Nucleus accumbens (tissue), 56 donors: Measurements from ENCODE around the gene BCL11A.
A peak's percentile ranks its signal among the peaks of the same experiment; 100 is the strongest.

ENCODE experiments used
- DNase-seq, 56 donors: peaks; one replicate each; lab custom pipeline; 2025; lab: John Stamatoyannopoulos, UW

Gene BCL11A

DNA sequence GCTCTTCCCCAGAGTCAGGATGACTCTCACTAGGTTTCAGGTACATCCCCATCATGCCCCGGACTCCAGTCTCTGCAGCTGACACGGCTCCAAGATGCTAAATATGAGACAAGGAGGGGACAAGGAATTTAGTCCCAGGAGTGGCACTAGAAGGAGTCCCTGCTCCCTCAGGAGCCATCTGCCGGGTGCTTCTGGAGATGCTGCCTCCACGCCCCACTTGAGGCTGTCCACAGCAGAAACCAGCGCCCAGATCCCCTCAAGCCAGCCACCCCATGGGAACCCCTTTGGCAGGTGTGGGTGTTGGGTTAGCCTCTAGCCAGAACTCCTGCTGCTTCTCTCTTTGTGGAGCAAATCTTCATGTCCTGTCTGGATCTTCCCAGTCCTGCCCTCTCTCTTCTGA lies 40.3 kb downstream of the BCL11A start:
- DNase-seq: no peak

DNA sequence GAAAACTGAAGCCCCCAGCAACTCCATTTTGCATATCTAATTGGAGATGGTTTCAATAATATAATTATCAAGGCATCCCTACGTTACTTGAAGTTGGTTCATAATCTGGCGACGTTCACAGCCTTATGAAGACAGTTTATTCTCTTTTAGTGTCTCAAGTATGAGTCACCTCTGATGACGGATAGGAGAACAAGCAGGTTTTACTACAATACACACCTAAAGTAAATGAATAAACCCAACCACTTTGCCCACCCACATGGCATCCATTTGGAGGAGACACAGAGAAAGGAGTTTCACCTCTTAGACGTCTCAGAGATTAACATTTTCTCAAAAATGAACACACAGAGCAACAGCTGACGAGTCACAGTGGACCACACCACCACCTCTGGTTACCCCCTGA lies 40.8 kb downstream of the BCL11A start:
- peak in 5 of 56 donors; percentile 10 to 49 (median 19) for DNase-seq

DNA sequence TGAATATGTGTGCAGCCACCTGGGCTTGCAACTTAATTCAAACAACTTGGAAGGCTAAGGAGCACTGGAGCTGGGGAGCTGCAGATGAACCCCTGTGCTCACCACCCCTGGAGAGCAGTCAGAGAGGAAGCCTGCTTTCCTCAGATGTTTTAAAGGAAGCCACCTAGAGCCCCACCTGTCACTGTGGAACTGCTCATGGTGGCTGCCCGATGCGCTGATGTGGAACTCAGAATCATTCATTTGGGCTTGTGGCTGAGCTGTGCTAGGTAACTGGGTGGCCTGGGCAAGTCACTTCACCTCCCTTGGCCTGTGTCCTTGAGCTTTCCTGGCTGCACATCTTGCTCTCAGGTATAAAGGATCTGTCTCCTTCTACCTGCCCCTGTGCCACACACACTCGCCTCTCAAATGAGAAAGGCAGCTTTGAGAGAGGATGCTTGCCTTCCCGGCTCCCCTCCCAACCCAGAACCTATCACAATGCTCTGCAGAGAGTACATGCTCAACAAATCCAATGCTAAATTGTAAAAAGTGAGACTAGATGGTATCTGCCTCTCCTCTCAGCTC lies 41.3 kb downstream of the BCL11A start:
- no peak for DNase-seq

DNA sequence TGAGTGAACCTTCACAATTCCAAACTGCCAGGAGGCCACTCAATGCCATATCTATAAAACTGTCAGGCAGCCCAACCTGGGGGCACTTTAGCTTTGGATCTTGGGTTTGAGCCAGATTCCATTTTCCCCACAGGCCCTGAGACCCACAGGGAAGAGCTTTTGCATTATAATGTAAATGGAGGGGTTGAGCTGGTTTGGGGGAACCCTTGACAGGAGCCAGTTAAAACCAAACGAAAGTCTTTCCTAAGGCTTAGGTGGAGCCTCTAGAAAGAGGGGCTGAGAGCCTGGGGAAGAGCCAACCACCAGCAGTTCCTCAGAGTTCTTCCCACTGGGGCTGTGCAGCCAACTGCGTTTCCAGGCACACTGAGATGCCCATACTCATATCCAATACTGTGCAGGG lies 42.7 kb downstream of the BCL11A start:
- DNase-seq: no peak

DNA sequence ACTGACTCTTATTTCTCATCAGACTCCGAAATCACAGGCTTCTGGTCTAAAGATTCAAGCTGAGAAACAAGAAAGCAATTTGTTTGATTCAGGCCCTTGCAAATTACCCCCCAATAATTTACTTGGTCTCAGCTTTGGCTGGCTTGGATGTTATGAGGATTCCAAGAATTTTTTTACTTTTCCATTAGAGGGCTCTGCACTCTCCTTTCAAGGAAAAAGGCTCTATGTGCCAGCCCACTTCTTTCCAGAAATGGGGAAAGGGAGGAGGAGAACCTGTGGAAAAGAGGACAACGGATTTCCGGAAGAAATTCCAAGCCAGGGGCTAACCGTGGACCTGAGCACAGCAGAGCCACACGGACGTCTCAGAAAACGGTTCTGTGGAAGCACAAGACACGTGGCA lies 44.4 kb downstream of the BCL11A start:
- no peak for DNase-seq

DNA sequence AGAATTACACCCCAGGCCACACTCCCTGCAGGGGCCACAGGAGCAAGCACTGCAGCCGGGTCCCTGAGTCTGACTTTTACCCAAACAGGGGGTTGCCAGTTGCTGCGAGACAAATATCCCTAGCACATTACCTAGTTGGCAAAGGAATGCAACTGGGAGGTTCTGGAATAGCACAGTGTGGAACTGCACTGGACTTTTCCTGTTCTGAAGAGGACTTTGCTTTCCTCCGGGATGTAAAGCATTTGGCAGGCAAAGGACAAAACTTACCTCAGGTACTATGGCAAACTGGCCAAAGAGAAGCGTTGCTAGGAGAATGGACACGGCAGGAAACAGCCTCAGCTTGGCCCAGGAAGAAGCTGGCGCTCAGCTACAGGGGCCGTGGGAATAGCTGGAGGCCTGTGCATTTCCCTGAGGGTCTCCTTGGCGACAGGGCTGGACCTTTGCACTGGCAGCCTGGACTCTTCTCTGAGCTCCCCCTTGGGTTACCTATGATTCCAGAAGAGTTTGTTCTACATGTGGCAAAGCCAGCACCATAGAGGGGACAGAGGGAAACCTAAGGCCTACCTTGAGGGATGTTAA lies 45.0 kb downstream of the BCL11A start:
- no peak for DNase-seq

DNA sequence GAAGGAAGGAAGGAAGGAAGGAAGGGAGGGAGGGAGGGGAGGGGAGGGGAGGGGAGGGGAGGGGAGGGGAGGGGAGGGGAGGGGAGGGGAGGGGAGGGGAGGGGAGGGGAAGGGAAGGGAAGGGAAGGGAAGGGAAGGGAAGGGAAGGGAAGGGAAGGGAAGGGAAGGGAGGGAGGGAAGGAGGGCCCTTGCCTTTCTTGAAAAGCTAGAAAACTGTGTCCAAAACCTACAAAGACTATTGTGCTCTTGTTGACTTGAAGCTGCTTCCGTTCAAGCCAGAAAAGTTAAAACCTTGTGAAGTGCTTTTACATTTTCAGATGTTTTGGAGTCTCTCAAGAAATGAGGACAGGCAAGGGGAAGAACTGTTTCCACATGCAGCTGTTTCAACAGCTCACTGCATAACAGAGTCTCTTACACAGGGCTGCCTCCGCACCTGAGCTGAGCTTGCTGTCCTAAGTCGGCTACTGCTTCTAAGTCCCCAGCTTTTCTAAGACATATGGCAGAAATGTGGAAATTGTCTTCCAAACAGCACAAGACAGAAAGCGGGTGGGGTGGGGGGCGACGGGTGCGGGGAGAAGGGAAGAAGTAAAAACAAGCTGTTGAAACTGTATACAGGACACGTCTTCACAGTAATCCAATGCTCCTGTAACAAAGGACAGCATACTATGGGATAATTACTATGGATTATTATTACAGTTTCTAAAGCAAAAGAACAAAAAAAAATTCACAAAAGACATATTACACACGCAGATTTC lies 46.1 kb downstream of the BCL11A start:
- DNase-seq: no peak

DNA sequence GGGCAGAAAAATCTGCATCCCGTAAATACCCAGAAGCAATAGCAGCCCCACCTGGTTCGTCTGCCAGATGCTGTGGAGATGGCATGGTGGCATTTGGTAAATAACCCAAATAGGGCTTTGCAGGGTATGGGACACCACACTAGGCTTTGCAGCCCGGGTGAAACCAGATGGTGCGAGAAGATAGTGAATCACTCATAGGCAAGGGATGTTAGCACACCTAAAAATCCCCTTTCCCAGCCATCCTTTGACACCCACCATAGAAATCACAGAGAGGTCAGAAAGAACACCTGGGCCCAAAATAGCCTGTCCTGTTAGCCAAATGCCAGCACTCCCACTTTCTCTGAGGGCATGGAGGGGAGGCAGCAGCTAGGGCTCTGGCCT lies 47.6 kb downstream of the BCL11A start:
- no peak for DNase-seq

DNA sequence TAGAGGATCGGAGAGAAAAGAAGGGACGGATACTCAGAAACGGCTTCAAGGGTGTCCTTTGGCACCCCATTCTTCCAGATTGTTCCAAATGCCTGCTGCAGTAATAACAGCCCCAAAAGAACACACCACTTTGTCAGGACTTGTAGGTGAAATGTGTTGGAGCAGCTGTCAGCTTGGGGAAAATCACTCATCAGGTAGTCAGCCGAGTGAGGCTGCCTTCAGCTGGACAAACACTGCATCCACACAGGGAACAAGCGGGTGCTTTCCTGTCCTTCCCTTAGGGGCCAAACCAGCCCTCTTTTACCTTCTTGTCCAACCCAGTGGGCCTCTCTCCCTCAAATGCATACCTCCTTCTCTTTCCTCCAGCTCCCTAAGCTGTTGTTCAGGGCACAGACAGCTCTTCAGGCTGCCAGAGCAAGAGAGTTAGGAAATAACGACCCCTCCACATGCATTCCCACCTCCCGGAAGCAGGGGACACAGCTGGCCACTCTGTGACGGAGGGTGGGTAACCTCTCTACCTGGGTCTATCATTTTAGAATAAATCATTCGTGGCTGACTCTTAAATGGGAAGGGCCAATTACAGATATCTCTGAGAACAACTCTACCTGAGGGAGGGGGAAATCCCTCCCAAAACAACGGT lies 48.1 kb downstream of the BCL11A start:
- no peak for DNase-seq

DNA sequence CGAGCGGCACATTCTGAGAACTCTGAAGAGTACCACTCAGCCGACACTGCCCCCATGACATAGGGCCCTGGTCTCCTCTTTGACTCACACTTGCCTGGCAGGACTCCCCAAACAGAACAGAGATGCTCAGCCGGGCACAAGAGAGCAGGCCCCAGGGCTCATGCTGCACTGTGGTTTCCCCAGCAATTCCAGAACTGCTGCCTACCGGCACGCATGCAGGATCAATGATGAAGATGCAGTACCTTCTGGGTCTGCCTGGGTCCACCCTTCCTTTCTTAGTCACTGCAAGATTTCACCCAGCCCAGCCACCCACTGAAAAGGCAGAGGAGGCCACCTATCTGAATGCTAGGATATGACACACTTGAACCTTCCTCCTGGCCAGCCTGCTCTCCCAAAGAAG lies 49.4 kb downstream of the BCL11A start:
- DNase-seq: no peak

DNA sequence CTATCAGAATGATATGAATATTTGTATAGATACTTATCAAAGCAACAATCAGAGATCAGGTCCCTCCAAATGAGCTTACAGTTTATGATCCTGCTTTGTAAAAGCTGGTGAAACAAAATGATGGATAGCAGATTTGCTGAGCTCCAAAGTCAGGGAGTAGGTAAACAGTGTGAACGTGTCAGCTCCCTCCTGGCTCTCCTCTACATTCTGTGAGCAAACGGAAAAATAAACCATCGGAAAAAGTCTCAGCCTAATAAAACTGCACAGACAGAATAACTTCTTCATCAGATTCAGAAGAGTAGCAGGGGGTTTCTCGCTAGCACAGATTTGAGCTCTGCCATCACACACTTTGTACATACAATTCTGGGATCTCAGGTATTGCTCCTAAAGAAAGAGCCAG lies 51.3 kb downstream of the BCL11A start:
- DNase-seq: no peak

DNA sequence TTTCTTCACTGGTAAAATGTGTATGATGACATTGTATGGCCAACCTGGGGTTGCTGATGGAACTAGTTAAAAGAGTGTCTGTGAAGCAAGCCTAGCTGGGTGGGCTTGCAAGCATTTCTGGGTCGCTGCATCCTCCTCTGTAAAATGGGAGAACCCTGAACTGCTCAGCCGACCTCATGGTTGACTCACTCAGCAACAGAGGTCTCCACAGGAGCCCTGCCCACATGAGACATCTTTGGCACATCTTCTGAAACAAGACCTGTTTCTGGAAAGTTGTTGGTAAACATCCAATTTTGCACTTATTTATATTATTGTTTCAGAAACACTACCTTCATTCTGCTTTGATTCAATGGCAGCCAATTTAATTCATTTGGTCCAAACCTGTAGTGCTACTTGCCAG lies 52.6 kb downstream of the BCL11A start:
- DNase-seq: no peak

DNA sequence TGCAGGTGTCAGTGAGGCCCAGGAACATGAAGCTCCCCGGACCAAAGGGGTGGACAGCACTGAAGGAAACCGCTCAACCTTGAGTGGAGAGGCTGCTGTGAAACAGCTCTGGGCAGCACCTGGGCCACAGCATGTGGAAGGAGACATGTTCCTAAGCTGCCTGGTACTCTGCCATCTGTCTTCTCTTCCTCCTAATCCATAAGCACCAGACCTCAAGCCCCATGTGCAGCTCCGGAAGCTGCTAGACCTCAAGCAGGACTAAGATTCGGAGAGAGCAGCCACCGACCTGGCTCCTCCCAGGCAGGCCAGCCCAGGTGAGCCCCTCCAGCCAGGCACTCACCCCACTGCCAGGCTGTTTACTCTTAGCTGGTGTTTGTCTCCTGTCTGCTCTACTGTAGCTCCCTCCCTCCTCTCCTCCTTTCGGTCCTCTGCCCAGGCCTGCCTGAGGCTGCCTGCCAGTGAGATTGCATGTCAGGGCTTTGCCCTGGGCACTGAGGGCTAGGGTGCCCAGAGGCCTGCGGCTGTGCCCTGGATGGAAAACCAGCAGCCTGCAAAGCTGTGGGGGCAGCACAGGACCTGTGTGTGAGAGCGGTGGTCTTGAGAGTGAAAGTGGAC lies 53.7 kb downstream of the BCL11A start:
- DNase-seq: no peak

DNA sequence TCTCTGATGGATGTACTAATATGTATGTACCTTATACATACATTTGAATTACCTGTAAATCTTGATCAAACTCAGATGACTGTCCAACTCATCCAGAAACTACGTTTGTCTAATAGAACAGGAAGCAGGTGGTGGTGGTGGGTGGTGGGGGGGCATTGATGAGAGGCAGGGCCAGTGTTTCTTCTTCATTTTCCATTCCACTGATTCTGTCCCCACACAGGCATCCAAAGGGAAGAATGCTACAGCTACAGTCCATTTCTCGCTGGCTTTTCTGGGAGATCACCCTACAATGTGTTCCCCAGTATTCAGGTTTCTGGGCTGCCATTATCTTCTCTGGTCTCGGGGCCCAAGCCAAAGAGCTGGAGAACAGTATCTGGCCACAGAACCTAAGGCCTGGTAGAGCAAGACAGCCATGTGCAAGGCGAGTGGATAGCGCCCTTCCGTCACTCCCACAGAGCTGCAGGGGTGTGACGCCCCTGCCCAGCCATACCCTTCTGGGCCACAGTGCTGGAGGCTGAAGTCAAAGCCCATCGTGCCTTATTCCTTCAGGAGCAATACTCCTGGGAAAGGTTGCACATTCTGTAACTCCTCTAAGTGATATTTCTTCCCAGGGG lies 54.5 kb downstream of the BCL11A start:
- no peak for DNase-seq

DNA sequence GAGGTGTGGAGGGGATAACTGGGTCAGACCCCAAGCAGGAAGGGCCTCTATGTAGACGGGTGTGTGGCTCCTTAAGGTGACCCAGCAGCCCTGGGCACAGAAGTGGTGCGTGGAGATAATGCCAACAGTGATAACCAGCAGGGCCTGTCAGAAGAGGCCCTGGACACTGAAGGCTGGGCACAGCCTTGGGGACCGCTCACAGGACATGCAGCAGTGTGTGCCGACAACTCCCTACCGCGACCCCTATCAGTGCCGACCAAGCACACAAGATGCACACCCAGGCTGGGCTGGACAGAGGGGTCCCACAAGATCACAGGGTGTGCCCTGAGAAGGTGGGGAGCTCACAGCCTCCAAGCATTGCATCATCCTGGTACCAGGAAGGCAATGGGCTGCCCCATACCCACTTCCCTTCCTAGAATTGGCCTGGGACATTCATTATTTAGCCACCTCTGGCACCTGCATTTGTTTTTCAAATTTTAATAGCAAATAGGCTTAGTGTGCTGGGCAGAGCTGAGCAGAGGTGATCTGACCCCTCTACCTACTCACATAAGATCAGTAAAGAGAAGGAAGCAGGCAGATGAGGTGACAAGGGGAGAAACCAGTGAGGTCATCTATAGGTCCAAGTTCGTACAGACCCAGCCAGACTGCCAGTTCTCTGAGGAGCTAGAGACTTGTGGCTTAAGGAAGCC lies 55.2 kb downstream of the BCL11A start:
- no peak for DNase-seq

DNA sequence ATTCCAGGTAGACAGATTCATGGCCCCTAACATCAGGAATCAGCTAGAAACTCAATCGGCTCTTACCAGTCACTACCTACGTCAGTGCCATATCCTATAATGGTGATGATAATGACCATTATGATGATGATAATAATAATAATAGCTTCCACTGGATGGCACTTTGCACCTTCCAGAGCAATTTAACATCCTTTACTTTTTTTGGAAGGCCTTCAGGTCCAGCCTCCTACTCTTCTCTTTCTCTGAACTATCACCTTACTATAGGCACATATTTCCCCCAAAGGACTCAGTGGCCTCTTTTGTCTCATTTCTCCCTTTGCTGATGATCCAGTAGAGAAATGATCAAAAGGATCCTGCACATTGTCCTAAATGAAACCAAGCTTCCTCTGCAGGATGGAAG lies 56.0 kb downstream of the BCL11A start:
- no peak for DNase-seq

DNA sequence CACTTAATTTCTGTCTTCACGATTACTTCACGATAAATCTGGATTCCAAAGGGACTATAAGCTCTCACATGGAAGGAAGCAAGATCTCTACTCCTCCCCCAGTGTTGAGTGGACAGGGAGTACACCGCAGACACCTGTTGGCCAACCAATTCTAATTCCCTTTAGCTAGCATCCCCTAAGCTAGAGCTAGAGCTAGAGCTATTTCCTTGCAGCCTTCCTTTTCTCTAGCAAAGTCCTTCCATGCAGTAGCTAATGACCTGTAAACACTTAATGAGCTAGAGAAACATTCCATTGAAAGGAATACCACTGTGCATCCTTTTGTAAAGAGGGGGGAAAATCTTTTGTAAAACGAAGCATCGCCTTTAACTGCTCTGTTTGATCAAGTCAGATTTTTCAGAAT lies 56.5 kb downstream of the BCL11A start:
- no peak for DNase-seq

DNA sequence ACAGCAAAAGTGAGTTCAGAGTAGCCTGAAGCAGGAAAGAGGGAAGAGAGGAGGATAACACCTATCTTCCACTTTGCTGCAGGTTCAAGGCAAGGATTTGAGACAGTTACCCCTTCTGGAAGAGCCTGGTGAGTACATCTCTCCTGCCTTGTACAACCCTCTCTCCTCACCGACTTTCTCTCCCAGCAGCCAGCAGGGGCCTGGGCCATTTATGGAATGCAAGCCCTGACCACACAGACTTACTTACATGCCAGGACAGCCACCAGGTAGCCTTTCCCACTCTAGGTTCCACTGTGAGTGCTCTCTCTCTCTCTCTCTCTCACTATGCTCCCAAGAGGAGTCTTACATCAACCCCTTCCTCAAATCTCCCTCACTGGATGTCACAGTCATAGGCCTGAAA lies 57.0 kb downstream of the BCL11A start:
- DNase-seq: no peak

DNA sequence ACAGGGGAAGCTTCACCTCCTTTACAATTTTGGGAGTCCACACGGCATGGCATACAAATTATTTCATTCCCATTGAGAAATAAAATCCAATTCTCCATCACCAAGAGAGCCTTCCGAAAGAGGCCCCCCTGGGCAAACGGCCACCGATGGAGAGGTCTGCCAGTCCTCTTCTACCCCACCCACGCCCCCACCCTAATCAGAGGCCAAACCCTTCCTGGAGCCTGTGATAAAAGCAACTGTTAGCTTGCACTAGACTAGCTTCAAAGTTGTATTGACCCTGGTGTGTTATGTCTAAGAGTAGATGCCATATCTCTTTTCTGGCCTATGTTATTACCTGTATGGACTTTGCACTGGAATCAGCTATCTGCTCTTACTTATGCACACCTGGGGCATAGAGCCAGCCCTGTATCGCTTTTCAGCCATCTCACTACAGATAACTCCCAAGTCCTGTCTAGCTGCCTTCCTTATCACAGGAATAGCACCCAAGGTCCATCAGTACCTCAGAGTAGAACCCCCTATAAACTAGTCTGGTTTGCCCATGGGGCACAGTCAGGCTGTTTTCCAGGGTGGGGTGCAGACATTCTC lies 58.3 kb downstream of the BCL11A start:
- no peak for DNase-seq

DNA sequence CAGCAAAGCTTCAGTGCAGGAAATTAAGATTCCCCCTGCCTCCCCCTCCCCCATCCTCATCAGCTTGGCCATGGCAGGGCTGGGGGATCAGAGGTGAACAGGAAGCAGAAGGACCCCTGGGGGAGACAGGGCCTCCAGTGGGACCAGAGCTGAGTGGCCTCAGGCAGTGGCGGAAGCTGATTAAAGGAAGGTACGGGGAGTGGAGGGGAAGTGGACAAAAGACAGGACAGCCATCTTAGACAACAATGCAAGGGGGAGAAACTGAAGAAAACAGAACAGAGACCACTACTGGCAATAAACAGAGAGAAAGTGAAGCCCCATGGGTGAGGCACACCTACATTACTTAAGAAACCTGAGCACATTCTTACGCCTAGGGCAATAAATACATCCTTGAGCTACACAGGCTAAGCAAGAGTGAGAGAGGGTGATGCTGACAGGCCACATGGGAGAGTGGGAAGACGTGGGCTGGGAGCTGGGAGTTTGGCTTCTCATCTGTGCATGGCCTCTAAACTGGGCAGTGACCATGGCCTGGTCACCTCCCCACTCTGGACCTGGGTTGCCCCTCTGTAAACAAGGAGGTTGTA lies 59.6 kb downstream of the BCL11A start:
- DNase-seq: no peak
